ENCODE data around the gene SDHD.

DNA sequence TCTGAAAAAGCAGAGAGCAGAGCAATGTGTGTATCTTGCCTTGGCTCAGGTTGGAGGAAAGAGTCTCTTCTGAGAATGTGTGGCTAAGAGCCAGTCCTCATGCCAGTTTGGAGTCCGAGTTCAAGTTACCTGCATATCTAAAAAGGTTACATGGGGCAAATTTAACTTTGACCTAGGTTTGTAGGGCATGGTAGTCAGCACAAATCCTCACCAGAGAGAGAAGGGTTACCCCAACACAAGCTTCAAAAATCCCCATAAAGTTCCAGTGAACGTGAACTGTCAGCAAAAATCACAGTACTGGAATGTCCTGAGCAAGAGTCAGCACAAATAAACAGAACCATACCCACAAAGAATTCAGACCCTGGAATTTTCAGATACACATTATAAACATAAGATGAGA lies 13.8 kb downstream of the SDHD start:
- TF ChIP-seq TCF12 (IDR thresholded peaks at IDR 0.05; ENCODE audit: low read depth, low read length) (no peak), POLR2A (IDR thresholded peaks at IDR 0.05; ENCODE audit: control extremely low read depth in 1 of 2, low read depth in 2 of 2, low read length in 2 of 2) (no peak)
- TF ChIP-seq, protein P1, sequence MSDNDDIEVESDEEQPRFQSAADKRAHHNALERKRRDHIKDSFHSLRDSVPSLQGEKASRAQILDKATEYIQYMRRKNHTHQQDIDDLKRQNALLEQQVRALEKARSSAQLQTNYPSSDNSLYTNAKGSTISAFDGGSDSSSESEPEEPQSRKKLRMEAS (IDR thresholded peaks at IDR 0.05): no peak

Data from H1 (cell line).